ENCODE results near the gene KAT8. TPM values are rescaled to one million over a fixed set of nuclear protein-coding genes. Genes with fewer than 3 reads are reported as not detected.

The KAT8 gene
- total and polyA plus RNA-seq, 2 of the 13 experiments (the other 11 are each of a cell fraction or from before 2014, with no cell fraction given): 79.0 to 84.2 TPM

DNA sequence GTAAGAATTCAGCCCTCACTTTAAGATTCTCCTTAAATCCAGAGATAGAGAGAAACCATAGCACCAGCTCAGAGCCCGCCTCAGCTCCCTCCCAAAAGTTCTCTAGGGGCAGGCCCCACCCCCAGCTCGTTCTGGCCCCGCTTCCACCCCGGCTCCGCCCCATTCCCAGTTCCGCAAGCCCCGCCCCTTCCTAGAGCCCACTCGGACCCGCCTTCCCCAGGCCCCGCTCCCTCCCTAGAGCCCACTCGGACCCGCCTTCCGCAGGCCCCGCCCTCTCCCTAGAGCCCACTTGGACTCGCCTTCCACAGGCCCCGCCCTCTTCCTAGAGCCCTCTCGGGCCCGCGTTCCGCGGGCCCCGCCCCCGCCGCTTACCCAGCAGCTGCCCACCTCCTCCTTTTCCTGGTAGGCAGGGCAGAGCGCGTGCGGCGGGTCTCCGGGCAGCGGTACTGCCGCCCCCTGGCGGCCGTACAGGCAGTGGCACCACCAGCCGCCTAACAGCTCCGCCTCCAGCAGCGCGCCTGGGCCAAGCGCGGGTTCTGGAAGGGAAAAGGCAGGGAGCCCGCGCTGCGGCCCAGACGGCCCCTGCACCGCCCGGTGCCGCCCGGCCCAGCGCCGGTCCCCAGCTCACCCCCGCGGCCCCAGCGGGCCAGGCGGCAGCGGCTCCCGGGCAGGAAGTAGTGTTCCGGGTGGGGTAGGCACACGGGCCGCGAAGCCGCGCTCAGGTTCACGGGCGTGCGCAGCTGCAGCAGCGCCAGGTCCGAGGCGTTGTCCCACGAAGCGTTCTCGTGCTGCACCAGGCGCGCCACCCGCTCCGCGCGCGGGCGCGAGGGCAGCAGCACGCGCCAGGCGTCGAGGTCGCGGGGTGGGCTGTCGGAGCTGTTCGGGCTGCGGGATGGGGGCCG, 24.9 kb downstream of the KAT8 start (continued):
- peak; percentile 72; the same call in 1 of the 2 replicates for TF ChIP-seq HOXA3 (CRISPR knock-in tag; IDR thresholded peaks at IDR 0.05)
- TF ChIP-seq NFE2 (CRISPR knock-in tag; IDR thresholded peaks at IDR 0.05): no peak
- TF ChIP-seq RBM22 (optimal IDR thresholded peaks at IDR 0.05; ENCODE audit: low read length): no peak
- TF ChIP-seq SIN3A (IDR thresholded peaks at IDR 0.05; ENCODE audit: borderline replicate concordance, low read depth, low read length): 0 out of 2 replicates have a peak, but pooled peaks have one; percentile 3
- TF ChIP-seq JDP2 (CRISPR knock-in tag; IDR thresholded peaks at IDR 0.05; ENCODE audit: borderline replicate concordance): no peak; the same call in 1 of the 2 replicates
- no peak for TF ChIP-seq ZNF207 (IDR thresholded peaks at IDR 0.05; ENCODE audit: borderline replicate concordance)
- TF ChIP-seq, protein P1, sequence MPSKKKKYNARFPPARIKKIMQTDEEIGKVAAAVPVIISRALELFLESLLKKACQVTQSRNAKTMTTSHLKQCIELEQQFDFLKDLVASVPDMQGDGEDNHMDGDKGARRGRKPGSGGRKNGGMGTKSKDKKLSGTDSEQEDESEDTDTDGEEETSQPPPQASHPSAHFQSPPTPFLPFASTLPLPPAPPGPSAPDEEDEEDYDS (CRISPR knock-in tag; IDR thresholded peaks at IDR 0.05): peak; percentile 82
- peak; percentile 81; the same call in 1 of the 2 replicates for TF ChIP-seq TARDBP (CRISPR knock-in tag; IDR thresholded peaks at IDR 0.05)
- no peak; the same call in 1 of the 2 replicates for TF ChIP-seq RFXANK (CRISPR knock-in tag; IDR thresholded peaks at IDR 0.05)
- no peak for TF ChIP-seq NR2F2 (IDR thresholded peaks at IDR 0.05; ENCODE audit: borderline replicate concordance, low read depth)
- TF ChIP-seq SMARCE1 (IDR thresholded peaks at IDR 0.05; ENCODE audit: borderline replicate concordance): no peak
- TF ChIP-seq SAFB2 (CRISPR knock-in tag; IDR thresholded peaks at IDR 0.05; ENCODE audit: borderline replicate concordance, low read depth): peak; percentile 84; the same call in 1 of the 2 replicates
- TF ChIP-seq, protein P2, sequence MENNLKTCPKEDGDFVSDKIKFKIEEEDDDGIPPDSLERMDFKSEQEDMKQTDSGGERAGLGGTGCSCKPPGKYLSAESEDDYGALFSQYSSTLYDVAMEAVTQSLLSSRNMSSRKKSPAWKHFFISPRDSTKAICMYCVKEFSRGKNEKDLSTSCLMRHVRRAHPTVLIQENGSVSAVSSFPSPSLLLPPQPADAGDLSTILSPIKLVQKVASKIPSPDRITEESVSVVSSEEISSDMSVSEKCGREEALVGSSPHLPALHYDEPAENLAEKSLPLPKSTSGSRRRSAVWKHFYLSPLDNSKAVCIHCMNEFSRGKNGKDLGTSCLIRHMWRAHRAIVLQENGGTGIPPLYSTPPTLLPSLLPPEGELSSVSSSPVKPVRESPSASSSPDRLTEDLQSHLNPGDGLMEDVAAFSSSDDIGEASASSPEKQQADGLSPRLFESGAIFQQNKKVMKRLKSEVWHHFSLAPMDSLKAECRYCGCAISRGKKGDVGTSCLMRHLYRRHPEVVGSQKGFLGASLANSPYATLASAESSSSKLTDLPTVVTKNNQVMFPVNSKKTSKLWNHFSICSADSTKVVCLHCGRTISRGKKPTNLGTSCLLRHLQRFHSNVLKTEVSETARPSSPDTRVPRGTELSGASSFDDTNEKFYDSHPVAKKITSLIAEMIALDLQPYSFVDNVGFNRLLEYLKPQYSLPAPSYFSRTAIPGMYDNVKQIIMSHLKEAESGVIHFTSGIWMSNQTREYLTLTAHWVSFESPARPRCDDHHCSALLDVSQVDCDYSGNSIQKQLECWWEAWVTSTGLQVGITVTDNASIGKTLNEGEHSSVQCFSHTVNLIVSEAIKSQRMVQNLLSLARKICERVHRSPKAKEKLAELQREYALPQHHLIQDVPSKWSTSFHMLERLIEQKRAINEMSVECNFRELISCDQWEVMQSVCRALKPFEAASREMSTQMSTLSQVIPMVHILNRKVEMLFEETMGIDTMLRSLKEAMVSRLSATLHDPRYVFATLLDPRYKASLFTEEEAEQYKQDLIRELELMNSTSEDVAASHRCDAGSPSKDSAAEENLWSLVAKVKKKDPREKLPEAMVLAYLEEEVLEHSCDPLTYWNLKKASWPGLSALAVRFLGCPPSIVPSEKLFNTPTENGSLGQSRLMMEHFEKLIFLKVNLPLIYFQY (CRISPR knock-in tag; IDR thresholded peaks at IDR 0.05; ENCODE audit: borderline replicate concordance): peak; percentile 91
- TF ChIP-seq, protein P3, sequence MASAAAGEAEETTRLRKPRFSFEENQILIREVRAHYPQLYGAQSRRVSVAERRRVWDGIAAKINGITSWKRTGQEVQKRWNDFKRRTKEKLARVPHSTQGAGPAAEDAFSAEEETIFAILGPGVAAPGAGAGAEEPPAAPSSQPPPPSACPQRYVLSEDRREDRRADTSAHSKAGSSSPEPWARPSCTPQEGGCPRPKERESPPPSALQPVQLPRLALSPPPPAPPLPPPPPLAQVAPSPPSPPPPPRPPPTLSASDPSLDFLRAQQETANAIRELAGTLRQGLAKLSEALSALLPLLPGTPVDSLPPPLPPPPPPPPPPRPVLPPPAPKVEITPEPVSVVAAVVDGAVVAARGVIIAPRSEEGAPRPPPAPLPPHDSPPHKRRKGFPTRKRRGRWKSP (CRISPR knock-in tag; IDR thresholded peaks at IDR 0.05): peak; percentile 57; the same call in 1 of the 2 replicates
- TF ChIP-seq, protein P4, sequence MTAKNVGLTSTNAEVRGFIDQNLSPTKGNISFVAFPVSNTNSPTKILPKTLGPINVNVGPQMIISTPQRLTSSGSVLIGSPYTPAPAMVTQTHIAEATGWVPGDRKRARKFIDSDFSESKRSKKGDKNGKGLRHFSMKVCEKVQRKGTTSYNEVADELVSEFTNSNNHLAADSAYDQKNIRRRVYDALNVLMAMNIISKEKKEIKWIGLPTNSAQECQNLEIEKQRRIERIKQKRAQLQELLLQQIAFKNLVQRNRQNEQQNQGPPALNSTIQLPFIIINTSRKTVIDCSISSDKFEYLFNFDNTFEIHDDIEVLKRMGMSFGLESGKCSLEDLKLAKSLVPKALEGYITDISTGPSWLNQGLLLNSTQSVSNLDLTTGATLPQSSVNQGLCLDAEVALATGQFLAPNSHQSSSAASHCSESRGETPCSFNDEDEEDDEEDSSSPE (CRISPR knock-in tag; IDR thresholded peaks at IDR 0.05): peak; percentile 88
- TF ChIP-seq, protein P5, sequence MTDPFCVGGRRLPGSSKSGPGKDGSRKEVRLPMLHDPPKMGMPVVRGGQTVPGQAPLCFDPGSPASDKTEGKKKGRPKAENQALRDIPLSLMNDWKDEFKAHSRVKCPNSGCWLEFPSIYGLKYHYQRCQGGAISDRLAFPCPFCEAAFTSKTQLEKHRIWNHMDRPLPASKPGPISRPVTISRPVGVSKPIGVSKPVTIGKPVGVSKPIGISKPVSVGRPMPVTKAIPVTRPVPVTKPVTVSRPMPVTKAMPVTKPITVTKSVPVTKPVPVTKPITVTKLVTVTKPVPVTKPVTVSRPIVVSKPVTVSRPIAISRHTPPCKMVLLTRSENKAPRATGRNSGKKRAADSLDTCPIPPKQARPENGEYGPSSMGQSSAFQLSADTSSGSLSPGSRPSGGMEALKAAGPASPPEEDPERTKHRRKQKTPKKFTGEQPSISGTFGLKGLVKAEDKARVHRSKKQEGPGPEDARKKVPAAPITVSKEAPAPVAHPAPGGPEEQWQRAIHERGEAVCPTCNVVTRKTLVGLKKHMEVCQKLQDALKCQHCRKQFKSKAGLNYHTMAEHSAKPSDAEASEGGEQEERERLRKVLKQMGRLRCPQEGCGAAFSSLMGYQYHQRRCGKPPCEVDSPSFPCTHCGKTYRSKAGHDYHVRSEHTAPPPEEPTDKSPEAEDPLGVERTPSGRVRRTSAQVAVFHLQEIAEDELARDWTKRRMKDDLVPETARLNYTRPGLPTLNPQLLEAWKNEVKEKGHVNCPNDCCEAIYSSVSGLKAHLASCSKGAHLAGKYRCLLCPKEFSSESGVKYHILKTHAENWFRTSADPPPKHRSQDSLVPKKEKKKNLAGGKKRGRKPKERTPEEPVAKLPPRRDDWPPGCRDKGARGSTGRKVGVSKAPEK (CRISPR knock-in tag; IDR thresholded peaks at IDR 0.05; ENCODE audit: borderline replicate concordance): peak; percentile 80; the same call in 1 of the 2 replicates

Measured in HepG2 (cell line).